Amniotic stem cell (primary cell): ENCODE data around the gene RAD51B.

ENCODE experiments used
- DNase-seq: peaks from one replicate; lab custom pipeline; 2025; lab: John Stamatoyannopoulos, UW

Gene RAD51B

GRCh38 chr14:68705741-68706283 is 886.2 kb downstream of the RAD51B start:
- DNase-seq = no peak

- DNase-seq = no peak
Observed at GRCh38 chr14:68707482-68707881, 887.9 kb downstream of the RAD51B start.

- DNase-seq = no peak
Observed at GRCh38 chr14:68708343-68708742, 888.8 kb downstream of the RAD51B start.

GRCh38 chr14:68709007-68709406 is 889.4 kb downstream of the RAD51B start:
- DNase-seq = no peak

GRCh38 chr14:68710776-68711175 is 891.2 kb downstream of the RAD51B start:
- no peak for DNase-seq

GRCh38 chr14:68711561-68712309 is 892.2 kb downstream of the RAD51B start:
- DNase-seq = no peak

GRCh38 chr14:68712703-68713370 is 893.3 kb downstream of the RAD51B start:
- no peak for DNase-seq

GRCh38 chr14:68713782-68714181 is 894.2 kb downstream of the RAD51B start:
- DNase-seq = no peak

GRCh38 chr14:68714991-68715924 is 895.7 kb downstream of the RAD51B start:
- no peak for DNase-seq

- no peak for DNase-seq
Observed at GRCh38 chr14:68716698-68717097, 897.1 kb downstream of the RAD51B start.

- no peak for DNase-seq
Observed at GRCh38 chr14:68718023-68718990, 898.7 kb downstream of the RAD51B start.

GRCh38 chr14:68719634-68720384 is 900.2 kb downstream of the RAD51B start:
- no peak for DNase-seq

GRCh38 chr14:68722186-68722585 is 902.6 kb downstream of the RAD51B start:
- DNase-seq = no peak

- DNase-seq = no peak
Observed at GRCh38 chr14:68722968-68723566, 903.5 kb downstream of the RAD51B start.

GRCh38 chr14:68723808-68724268 is 904.3 kb downstream of the RAD51B start:
- DNase-seq = no peak

- DNase-seq = no peak
Observed at GRCh38 chr14:68724914-68725313, 905.3 kb downstream of the RAD51B start.

GRCh38 chr14:68726093-68726695 is 906.6 kb downstream of the RAD51B start:
- DNase-seq = no peak

GRCh38 chr14:68727315-68728047 is 907.9 kb downstream of the RAD51B start:
- no peak for DNase-seq
